Medulla oblongata (tissue), 1 donor: ENCODE data around the gene RALGPS2.
"Not testable (repeated sequence)": the region's sequence is repeated elsewhere in the genome, so short reads cannot be mapped to it uniquely, and the experiment has no call there.

Source experiments
- DNase-seq: peaks from one replicate; pipeline ENCODE4 v3.0.0-alpha.2; 2015; ENCODE audit errors: extremely low spot score

RALGPS2 gene

GRCh38 chr1:178776553-178776952, 51.5 kb downstream of the RALGPS2 start:
- no peak for DNase-seq

- no peak for DNase-seq
These were observed 56.7 kb downstream of the RALGPS2 start for GRCh38 chr1:178781533-178782330.

DNA sequence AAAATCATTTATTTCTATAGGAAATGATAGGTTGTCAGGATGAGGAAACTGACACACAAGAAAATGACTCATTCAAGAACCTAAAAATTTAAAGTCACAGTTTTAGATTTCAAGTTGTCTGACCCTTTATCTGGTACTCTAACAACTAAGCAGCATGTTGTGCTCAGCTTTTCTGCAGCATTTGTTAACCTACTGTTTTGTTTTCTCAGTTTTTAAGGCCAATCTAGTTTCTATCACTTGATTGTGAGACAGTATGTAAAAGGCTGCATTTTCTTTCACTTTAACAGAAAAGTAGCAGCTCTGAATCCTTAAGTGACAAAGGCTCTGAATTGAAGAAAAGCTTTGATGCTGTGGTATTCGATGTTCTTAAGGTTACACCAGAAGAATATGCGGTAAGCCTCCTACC, 59.1 kb downstream of the RALGPS2 start:
- no peak for DNase-seq

GRCh38 chr1:178792394-178792793, 67.3 kb downstream of the RALGPS2 start:
- no peak for DNase-seq

- no peak for DNase-seq
These were observed 71.0 kb downstream of the RALGPS2 start for GRCh38 chr1:178796013-178796412.

- no peak for DNase-seq
These were observed 72.5 kb downstream of the RALGPS2 start for GRCh38 chr1:178797590-178797989.

DNA sequence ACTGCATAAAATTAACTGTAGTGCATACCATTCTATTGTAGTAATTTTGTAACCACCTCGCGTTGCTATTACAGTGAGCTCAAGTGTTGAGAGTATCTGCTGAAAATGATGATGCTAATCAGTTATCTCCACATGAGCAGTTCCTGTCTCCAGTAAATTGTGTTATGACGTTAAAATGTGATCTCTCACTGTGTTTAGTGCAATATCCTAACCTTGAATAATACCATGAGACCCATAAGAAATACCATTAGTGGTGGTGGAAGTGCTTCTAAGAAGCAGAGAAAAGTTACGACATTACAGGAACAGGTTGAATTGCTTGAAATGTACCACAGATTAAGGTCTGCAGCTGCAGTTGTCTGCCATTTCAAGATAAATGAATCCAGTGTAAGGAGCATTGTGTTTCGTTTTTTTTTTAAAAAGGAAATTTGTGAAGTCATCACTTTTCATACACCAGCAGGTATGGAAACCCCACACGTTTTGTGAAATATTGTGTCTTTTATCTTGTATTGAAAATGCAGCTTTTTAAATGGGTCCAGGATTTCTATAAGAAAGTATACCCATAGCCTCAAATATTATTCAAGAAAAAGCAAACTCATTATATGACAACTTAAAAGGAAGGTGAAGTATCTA, 73.3 kb downstream of the RALGPS2 start:
- DNase-seq, result no peak

DNA sequence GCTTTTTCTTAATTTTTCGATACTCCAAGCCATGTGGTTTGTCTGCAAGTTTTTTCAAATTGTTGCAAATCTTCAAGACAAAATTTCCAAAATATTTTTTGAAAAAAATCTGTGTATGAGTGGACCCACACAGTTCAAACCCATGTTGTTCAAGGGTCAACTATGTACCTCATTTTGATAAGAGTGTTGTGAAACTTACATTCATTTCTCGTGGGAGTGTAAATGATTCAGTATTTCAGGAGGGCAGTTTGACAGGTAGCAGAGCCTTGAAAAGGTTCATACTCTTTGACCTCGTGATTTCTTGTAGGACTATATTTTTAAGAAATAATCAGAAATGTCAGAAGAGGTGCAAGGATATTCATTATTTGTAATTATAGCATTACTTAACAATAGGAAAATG, 77.8 kb downstream of the RALGPS2 start:
- DNase-seq, result no peak

DNA sequence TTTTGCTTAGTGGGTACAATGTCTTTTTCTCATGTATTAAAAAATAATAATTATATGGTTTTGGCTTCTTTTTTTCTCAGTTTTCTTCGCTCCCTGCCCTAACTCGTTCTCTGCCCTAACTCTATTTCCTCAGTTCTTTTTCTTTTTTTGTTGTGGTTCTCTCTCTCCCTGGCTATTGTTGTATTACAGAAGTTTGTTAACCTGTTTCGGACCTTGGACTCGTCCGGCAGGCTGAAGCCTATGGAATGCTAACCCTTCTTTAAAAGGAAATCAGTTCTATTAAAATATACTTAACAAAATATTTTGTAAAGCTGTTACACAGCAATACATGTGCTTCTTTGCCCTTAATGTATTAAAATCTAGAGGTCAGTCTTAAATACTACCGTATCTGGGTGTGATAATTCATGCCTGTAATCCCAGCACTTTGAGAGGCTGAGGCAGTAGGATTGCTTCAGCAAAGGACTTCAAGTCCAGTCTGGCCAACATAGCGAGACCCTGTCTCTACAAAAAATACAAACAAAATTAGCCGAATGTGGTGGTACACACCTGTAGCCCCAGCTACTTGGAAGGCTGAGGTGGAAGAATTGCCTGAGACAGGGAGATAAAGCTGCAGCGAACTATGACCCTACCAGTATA, 81.7 kb downstream of the RALGPS2 start:
- DNase-seq, result no peak

DNA sequence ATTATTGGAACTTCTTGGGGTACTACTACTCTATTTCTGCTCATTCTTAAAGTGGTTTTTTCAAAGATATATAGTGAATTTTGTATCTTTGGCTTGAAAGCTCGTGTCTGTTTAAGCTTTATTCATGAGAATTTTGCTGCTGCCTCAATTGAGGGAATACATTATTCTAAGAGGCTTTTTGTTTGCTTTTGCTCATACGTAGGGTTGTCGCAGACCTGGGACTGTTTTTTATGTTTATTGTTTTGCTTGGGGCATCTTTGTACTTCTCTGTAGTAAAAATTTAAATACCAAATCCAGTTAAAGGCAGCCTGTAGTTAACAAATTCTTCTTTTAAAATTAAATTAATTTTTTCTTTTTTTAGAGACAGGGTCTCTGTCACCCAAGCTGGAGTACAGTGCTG, 83.5 kb downstream of the RALGPS2 start:
- DNase-seq, result no peak

- no peak for DNase-seq
These were observed 85.5 kb downstream of the RALGPS2 start for GRCh38 chr1:178810585-178810984.

GRCh38 chr1:178818416-178818815, 93.4 kb downstream of the RALGPS2 start:
- DNase-seq, result no peak

- DNase-seq, result no peak
These were observed 94.1 kb downstream of the RALGPS2 start for GRCh38 chr1:178819123-178819522.

- DNase-seq, result no peak
These were observed 96.3 kb downstream of the RALGPS2 start for GRCh38 chr1:178821134-178821866.

- no peak for DNase-seq
These were observed 100.1 kb downstream of the RALGPS2 start for GRCh38 chr1:178825167-178825566.

DNA sequence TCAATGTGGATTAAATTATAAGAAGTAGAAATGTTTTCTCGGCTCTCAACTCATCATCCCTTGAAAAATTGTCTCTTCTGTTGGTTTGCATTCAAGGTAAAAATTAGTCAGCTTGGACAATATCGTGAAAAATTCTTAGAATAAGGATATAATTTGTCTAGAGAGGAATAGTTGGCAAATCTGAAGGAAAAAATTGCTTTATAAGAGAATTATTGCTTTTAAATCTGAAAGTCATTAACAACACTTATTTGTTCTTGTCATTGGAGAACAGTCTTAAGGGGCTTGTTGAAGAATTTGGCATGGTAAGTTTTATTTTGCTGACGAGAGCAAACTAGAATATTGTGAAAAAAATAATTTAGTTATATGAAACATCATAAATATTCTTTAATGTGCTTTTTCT, 119.4 kb downstream of the RALGPS2 start:
- no peak for DNase-seq

- no peak for DNase-seq
These were observed 121.3 kb downstream of the RALGPS2 start for GRCh38 chr1:178846306-178846705.

- no peak for DNase-seq
These were observed 122.4 kb downstream of the RALGPS2 start for GRCh38 chr1:178847396-178847849.

GRCh38 chr1:178847919-178848318, 122.9 kb downstream of the RALGPS2 start:
- DNase-seq, result not testable (repeated sequence)

DNA sequence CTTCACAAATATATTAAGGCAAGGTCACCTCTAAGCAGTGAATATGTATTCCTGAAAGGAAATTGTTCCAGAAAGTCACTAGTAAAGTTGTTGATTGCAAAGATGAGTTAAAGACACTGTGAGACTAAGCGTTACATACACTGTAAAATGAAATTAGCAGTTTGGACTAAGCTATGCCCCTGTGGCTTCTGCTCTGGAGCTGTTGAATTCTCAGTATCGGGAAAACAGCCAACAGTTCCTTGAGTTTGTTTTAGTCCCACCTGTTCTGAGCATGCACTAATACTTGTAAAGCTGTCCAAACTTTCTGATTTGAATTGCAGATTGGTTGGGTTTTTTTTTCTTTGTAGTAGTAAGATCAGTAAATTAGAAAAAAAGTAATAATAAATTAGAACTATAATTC, 124.9 kb downstream of the RALGPS2 start:
- DNase-seq, result peak; percentile 26

DNA sequence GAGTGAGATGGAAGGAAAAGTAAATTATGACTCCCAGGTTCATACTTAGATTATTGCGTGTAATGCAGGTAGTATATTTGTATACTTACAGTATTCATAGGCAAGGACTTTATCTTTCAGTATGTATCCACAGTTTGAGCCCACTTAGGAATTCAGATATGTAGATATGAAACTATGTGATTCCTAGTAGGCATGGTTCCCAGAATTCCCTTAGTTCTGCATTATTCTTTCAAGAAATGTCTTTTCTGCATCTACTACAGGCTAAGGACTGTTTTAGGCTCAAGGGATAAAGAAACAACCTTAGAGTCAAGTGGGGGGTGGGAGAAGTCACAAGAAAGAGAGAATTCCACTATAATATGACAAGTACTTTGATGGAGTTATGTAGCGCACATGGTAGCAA, 132.1 kb downstream of the RALGPS2 start:
- DNase-seq, result no peak

DNA sequence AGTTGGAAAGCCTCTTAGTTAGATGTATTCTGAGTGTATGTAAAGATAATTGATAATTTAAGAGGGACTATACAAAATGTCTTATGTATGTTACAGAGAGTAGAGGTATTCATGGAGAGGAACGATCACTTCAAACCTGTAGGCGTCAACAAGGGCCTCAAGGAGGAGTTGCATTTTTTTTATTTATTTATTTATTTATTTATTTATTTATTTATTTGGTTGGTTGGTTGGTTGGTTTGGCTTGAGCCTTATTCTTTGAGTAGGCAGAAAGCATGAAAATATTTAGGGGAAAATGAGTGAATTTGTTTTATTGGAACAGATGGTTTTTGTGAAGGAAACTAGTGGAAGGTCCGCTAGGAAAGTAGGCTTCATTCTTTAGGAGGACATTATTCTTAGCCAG, 137.4 kb downstream of the RALGPS2 start:
- DNase-seq, result no peak
